Peyer's patch (tissue), 4 donors: ENCODE results near the gene ORM1. TPM values are rescaled to one million over a fixed set of nuclear protein-coding genes. Genes with fewer than 3 reads are reported as not detected.

Source experiments
- DNase-seq, 3 donors: peaks; one replicate each; pipeline ENCODE4 v3.0.0-alpha.2; 2017 to 2019
- H3K27ac ChIP-seq, 4 donors: fragments of 200-600 bp; sonication (generic); one replicate each; pipeline ENCODE4 v1.5.1; 2016 to 2019
- H3K27me3 ChIP-seq, 2 donors: fragments of 200-600 bp; sonication (generic); one replicate each; pipeline ENCODE4 v1.5.1; 2019
- H3K36me3 ChIP-seq, 3 donors: fragments of 200-600 bp; sonication (generic); one replicate each; pipeline ENCODE4 v1.5.1; 2016 to 2019
- H3K4me1 ChIP-seq, 4 donors: fragments of 200-600 bp; sonication (generic); one replicate each; pipeline ENCODE4 v1.5.1; 2016 to 2019
- H3K4me3 ChIP-seq, 4 donors: fragments of 200-600 bp; sonication (generic); 1 replicate in 3 of 4; 2 replicates in 1 of 4; pipeline ENCODE4 v1.5.1; 2016 to 2019; ENCODE audit warnings: mild to moderate bottlenecking in 1 of 4
- H3K9me3 ChIP-seq, 4 donors: fragments of 200-600 bp; sonication (generic); one replicate each; pipeline ENCODE4 v1.5.1; 2016 to 2019; ENCODE audit warnings: mild to moderate bottlenecking in 1 of 4
- CTCF ChIP-seq, 6 experiments: fragments of 450-650 bp in 4 of 6; fragments of 200-600 bp in 2 of 6; sonication (generic) in 1 of 6; IDR thresholded peaks; one replicate each; pipeline ENCODE4 v1.5.1; 2017 to 2019; ENCODE audit warnings: antibody characterized with exemption in 6 of 6, mild to moderate bottlenecking in 3 of 6, moderate library complexity in 1 of 6
- POLR2A ChIP-seq, 2 donors: fragments of 450-650 bp; IDR thresholded peaks; one replicate each; pipeline ENCODE4 v1.5.1; 2017; ENCODE audit warnings: antibody characterized with exemption in 2 of 2, mild to moderate bottlenecking in 2 of 2, moderate library complexity in 2 of 2
- total RNA-seq, 4 donors: library from RNA; depleted of rRNA; stranded (reverse); fragments of >200 nt; gene quantifications; one replicate each; pipeline ENCODE4 v1.1.0, GENCODE V29; 2016

The ORM1 gene
- total RNA-seq, 4 donors from 2014 or later = not detected

DNA sequence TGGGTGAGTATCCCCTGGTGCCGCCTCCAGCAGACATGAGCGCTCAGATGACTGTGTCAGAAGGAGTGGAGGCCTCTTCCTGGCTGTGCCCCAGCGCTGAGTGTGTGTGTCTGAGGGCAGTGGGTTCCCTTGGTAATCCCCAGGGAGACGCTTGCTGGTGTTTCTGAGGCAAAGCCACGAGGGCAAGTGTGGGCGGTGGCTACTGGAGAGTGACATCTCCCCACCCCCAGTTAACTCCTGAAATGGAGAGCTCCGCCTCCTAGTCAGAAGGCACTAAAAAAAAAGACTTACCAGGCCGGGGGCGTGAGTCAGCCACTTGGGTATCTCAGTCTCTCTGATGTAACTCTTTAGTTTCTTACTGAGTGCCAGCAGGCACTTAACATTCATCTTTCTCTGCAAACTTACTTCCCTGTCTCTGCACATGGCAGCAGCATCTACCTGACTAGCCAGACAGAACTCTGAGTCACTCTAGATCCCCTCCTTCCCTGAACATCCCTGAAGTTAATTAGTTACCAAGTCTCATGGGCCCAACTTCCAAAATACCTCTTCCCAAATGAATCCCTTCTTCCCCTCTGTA lies 26.1 kb downstream of the ORM1 start:
- DNase-seq = peak in 2 of 3 donors; percentile 93
- H3K9me3 ChIP-seq = no peaks in the 10 kb centered on the region
- TF ChIP-seq POLR2A (IDR thresholded peaks at IDR 0.05) (no peak), CTCF (IDR thresholded peaks at IDR 0.05) (no peak)
- no peak overlapping the region for H3K4me3 ChIP-seq
- peaks cover 0 to 23% (median 13%) of the 10 kb centered on the region in 4 donors for H3K4me1 ChIP-seq
- H3K27me3 ChIP-seq = no peaks in the 10 kb centered on the region
- peaks cover 0 to 91% (median 7%) of the 10 kb centered on the region in 3 donors for H3K36me3 ChIP-seq
- peak overlapping the region; percentile 41 to 78 (median 60) for H3K27ac ChIP-seq

- no peaks in the 10 kb centered on the region for H3K27me3 ChIP-seq
- peaks cover 0 to 23% (median 13%) of the 10 kb centered on the region in 4 donors for H3K4me1 ChIP-seq
- H3K27ac ChIP-seq = peak overlapping the region; percentile 38 to 78 (median 57)
- TF ChIP-seq CTCF (IDR thresholded peaks at IDR 0.05) (no peak), POLR2A (IDR thresholded peaks at IDR 0.05) (no peak)
- H3K36me3 ChIP-seq = peaks cover 0 to 92% (median 3%) of the 10 kb centered on the region in 3 donors
- DNase-seq = no peak
- H3K4me3 ChIP-seq = no peak overlapping the region
- no peaks in the 10 kb centered on the region for H3K9me3 ChIP-seq
These were observed 27.0 kb downstream of the ORM1 start for GRCh38 chr9:114349713-114350480.

- Histone ChIP-seq H3K4me1 (peaks cover 0 to 23% (median 13%) of the 10 kb centered on the region in 4 donors), H3K36me3 (peaks cover 0 to 92% (median 3%) of the 10 kb centered on the region in 3 donors), H3K27me3 (no peaks in the 10 kb centered on the region), H3K4me3 (no peak overlapping the region), H3K27ac (peak overlapping the region in 2 of 4 donors; percentile 53 to 78), H3K9me3 (no peaks in the 10 kb centered on the region)
- TF ChIP-seq CTCF (IDR thresholded peaks at IDR 0.05) (no peak), POLR2A (IDR thresholded peaks at IDR 0.05) (no peak)
- no peak for DNase-seq
These were observed 27.9 kb downstream of the ORM1 start for GRCh38 chr9:114350636-114351401.

DNA sequence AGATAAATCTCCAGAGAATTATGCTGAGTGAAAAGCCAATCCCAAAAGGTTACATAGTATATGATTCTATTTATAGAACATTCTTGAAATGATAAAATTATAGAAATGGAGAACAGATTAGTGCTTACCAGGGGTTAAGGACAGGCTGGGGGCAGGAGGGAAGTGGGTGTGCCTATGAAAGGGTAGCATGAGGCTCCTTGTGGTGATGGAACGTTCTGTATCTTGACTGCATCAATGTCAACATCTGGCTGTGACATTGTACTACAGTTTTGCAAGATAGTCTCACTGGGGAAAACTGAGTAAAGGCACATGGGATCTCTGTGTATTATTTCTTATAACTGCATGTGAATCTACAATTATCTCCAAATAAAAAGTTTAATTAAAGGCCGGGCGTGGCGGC lies 29.0 kb downstream of the ORM1 start:
- no peak overlapping the region for H3K4me3 ChIP-seq
- peaks cover 0 to 23% (median 13%) of the 10 kb centered on the region in 4 donors for H3K4me1 ChIP-seq
- peak overlapping the region in 2 of 4 donors; percentile 32 to 64 for H3K27ac ChIP-seq
- no peak for DNase-seq
- no peaks in the 10 kb centered on the region for H3K9me3 ChIP-seq
- TF ChIP-seq POLR2A (IDR thresholded peaks at IDR 0.05) (no peak), CTCF (IDR thresholded peaks at IDR 0.05) (no peak)
- H3K36me3 ChIP-seq = peaks cover 0 to 92% (median 3%) of the 10 kb centered on the region in 3 donors
- no peaks in the 10 kb centered on the region for H3K27me3 ChIP-seq

DNA sequence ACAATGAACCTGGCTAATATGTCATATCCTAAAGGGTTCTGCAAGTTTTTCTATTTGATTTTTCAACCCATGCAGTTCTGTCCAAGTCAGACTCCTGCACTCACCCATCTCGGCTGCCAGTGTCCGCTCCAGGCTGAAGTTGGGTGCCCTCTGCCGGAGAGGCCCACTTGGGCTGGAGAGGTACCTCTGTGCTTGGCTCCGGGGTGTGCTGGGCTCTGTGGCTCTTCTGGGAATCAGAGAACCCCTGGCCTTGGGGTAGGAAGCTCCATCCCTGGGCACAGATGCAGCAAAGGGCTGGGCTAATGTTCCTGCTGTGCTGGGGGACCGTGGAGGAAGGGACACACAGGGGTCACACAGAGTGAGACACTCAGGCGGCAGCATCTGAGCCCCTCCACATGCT lies 32.9 kb downstream of the ORM1 start:
- no peak overlapping the region for H3K27ac ChIP-seq
- H3K36me3 ChIP-seq = peaks cover 0 to 93% (median 3%) of the 10 kb centered on the region in 3 donors
- peaks cover 0 to 7% (median 0%) of the 10 kb centered on the region in 4 donors for H3K4me1 ChIP-seq
- no peak overlapping the region for H3K4me3 ChIP-seq
- no peaks in the 10 kb centered on the region for H3K9me3 ChIP-seq
- TF ChIP-seq POLR2A (IDR thresholded peaks at IDR 0.05) (no peak), CTCF (IDR thresholded peaks at IDR 0.05) (no peak)
- DNase-seq = no peak
- no peaks in the 10 kb centered on the region for H3K27me3 ChIP-seq
